HG02763 (cell line): ENCODE data around the gene CCDC197.

Experiments
- ATAC-seq: cut with Tn5 transposase; IDR thresholded peaks from one replicate; pipeline ENCODE4 v1.9.1; 2021; ENCODE audit warnings: mild to moderate bottlenecking, moderate library complexity; ENCODE audit not compliant: unreplicated experiment

The CCDC197 gene

DNA sequence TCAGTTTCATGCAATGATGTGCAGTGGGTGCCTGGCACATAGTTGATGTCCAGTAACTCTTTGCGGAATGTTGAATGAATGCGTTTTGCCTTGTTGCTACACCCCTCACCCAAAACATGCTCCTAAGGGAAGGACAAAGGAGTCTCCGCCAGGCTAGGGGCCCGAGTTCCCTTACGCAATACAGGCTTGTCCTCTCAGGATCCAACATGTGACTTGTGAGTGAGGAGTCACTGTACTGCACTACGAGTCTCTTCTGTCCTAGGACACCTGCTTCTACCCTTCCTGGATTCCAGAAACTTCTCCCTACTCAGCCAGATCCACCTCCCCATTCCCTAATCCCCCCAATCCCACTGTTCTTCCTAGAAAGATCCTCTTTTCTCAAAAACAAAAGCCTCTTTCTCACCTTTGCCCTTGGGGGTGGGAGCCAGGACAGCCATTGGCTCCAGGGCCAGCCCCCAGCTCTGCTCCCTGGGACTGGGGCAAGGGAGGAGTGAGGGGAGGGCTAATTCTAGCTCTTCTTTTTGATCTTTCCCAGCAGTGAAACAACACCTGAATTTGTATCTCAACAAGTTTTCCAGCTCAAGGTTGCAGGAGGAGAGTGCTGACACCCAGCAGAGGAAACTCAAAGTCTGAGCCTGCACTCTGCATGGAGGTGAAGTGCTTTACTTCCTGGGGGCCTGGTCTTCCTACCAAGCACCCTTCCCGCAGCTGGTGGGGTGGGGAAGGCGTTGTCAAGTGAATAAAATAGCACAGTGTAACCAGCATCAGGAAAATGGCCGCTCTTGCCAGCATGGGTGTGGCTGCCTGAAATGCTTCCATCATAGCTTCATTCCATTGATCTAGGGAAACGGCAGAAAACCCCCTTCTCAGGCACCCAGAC lies 25.7 kb downstream of the CCDC197 start:
- no peak for ATAC-seq

DNA sequence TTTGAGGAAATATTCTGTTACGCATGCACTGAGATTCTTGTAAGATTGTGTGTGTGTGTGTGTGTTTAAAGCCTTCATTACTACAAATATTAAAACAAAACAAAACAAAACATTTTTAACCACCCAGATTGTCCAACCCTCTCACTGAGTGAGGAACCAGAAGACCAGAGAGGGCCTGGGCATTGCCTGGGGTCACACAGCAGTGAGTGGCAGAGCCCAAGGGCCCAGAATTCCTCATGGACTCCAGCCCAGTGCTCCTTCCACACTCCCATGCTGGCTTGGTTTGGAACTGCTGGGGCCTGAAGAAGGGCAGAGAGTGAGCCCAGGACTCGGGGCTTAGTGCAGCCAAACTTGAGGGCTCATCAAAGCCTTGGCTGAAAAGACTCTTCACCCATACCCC lies 27.4 kb downstream of the CCDC197 start:
- no peak for ATAC-seq

DNA sequence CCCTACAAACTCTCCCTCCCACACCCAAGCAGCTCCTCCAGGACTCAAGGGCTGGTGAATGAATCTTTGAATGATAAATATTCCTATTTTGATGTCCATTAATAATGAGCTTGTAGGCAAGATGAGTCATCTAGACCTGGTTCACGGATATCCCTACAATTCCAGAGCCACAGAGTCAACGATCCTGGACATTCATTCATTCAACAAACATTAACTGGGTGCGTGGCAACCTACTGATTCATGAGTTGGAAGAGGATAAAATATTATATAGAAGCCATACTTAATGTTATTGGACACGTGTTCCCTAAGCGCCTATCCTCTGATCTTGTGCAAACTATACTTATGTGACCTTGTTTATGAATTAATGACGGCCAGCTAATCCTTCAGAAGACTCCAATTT lies 28.6 kb downstream of the CCDC197 start:
- no peak for ATAC-seq

GRCh38 chr14:94026173-94026888 lies 29.2 kb downstream of the CCDC197 start, which contains the start of gene OTUB2:
OTUB2 (plus strand) TSS chr14:94026340; CDS start chr14:94026538, 198 bp downstream.
- ATAC-seq = peak; percentile 100

- ATAC-seq = no peak
These were observed 29.9 kb downstream of the CCDC197 start for GRCh38 chr14:94026889-94027469.

DNA sequence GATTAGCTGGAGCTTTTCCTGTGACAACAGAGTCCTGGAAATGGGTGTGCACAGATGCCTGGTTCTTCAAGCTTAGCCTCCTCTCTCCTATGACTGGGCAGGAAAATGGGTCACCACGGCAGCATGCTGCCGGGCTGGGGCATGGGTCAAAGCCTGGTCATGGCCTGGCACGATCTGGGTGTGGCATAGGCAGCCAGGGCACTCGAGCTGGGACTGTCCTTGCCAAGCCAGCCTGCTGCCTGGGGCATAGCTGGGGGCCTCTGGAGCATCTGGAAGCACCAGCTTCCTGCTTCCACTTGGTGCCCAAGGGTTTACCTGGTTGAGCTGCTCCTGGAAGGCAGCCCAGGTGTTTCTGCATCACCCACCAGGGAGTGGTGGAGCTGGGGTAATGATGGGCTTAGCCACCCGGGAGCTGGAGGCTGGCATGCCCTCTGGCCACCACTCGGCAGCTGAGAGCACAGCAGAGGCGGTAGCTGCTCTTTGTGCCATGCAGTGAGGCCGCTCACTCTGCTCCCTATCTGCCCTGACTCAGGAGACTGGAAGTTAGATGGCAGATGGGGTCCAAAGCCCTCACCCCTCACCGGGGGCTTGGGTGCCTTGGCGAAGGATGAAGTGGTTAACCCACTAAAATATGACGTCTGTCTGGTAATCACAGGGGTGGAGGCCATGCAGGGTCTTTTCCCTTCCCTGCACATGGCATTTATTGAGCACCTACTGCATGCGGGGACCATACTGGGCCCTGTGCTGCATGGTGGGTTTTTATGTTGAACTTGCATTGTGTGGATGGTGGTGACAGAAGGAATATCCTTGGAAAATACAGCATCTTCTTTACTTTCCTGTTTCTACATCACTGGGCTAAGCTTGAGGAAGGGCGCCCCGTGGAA lies 30.7 kb downstream of the CCDC197 start:
- no peak for ATAC-seq

DNA sequence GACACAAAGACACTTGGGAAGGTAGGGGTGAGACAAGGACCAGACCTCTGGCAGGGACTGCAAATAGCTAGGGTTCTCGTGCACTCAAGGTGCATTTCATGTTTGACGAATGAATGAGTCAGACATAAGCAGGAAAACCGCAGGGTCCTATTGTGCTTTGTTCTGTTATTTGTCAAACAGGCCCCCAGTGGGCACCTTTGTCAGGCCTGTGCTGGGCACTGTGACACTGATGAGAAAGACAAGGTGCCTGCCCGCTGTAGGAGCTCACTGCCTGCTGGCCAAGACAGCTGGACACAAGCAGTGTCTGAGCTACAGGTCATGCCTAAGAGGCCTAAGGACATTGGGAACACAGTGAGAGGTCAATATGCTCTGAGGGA lies 31.3 kb downstream of the CCDC197 start:
- no peak for ATAC-seq

DNA sequence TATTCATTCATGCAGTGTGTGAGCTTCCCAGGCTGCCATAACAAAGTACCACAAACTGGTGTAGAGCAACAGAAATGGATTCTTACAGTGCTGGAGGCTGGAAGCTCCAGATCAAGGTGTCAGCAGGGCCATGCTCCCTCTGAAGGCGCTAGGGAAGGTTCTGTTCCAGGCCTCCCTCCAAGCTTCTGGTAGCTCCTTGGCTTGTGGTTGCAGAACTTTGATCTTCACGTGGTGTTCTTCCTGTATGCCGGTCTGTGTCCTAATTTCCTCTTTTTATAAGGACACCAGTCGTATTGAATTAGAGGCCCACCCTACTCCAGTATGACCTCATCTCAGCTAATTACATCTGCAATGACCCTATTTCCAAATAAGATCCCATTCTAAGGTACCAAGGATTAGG lies 32.2 kb downstream of the CCDC197 start:
- no peak for ATAC-seq

- ATAC-seq = no peak
These were observed 32.6 kb downstream of the CCDC197 start for GRCh38 chr14:94029671-94030203.

- ATAC-seq = no peak
These were observed 33.5 kb downstream of the CCDC197 start for GRCh38 chr14:94030571-94030970.

GRCh38 chr14:94031161-94031882 lies 34.2 kb downstream of the CCDC197 start:
- ATAC-seq = no peak

DNA sequence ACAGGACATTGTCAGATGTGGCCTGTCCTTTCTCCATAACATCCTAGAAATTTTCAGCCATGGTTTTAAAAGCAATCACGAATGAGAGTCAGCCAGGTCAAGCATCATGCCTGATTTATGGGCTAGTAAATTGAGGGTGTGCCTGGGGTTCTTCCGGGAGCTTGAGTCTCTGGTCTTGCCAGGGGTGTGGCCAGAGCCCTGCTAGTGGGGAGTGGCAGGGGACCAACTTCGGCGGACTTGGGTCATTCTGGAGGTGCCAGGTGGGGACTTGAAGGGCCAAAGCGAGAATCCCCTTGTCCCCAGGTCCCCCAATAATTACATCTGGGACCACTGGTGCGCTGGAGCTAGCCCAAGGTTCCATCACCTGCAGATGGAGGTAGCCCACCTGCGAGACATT lies 34.8 kb downstream of the CCDC197 start:
- no peak for ATAC-seq

DNA sequence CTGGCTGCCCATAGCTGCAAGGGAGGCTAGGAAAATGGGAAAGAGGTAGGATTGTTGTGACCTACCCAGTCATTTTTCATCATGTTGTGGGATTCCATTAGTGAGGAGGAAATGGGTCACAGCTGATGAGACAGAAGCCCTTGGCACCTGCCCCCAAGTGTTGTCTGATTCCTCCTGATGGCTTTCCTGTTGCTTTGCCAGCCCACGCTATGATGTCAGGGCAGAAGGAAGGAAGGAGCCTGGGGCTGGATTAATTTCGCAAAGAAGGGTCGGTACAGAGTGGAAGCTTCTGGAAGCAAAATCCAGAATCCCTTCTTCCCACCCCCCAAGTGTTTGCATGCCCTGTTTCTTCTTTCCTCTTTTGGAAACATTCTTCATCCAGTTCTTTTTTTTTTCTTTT lies 37.8 kb downstream of the CCDC197 start:
- ATAC-seq = no peak

DNA sequence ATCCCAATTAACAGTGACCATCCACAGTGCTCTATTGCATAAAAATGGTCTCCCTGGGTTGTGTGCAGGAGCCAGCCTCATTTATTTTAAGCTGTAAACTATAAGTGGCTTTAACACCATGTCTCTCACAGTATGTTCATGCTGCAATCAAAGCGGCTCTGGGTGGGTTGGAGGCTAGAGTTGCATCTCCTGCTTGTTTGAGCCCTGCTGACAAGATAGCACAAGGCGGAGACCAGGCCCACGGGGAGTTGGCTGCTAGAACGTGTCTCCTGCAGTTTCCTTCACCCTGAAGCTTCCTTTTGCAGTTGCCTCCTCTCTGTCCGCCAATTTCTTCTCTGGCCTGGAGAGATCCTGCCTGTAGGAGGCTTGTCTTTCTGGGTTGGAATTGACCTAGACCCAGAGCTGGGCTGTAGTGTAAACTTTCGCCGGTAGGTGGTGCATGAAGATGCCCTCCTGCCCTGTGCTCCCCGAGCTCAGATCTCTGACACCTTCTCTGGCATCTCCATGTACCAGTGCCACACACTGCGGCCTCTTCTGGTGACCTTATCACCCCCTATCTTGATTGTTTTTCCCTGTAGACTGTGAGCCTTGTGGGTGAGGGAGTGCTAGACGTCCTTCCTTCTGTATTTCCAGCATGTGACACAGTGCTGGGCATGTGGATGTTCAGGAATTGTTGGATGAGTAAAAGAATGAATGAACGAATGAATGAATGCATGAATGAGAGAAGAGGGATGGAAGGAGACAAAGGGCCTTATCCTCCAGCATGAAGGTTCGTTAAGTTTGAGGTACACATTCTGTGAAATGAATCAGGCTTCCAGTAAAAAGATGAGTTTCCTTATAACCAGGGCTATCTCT lies 39.4 kb downstream of the CCDC197 start:
- ATAC-seq = peak; percentile 80

GRCh38 chr14:94037954-94038353 lies 40.9 kb downstream of the CCDC197 start:
- no peak for ATAC-seq

DNA sequence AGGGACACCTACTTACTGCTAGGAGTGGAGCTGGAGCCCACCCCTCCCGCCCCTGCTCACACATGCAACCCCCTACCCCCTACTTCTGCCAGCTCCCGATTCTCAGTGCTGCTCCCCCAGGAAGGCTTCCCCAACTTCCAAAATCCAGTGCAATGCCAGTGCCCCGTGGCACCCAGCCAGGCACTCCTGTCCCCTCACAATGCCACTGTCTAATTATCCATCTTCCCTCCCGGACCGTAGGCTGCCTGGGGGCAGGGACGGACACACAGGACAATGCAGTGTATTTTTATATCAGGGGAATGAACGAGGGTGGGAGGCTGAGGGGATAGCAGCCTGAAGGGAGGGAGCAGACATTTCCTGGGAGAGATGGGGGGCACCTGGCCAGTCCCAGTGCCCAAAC lies 41.4 kb downstream of the CCDC197 start:
- no peak for ATAC-seq

GRCh38 chr14:94038921-94039629 lies 42.0 kb downstream of the CCDC197 start:
- ATAC-seq = no peak

GRCh38 chr14:94040247-94040646 lies 43.1 kb downstream of the CCDC197 start:
- ATAC-seq = no peak
